AG10803 (cell line): Measurements from ENCODE around the gene MAP3K20.
"Not testable (repeated sequence)": the region's sequence is repeated elsewhere in the genome, so short reads cannot be mapped to it uniquely, and the experiment has no call there.

ENCODE experiments used
- DNase-seq: peaks from one replicate; pipeline ENCODE4 v3.0.0; 2010; ENCODE audit warnings: low read depth
- H3K4me3 ChIP-seq: 2 replicates; pipeline ENCODE4 v1.5.1; 2011; ENCODE audit warnings: mild to moderate bottlenecking, low read length, control low read depth
- TF ChIP-seq, protein P1 (sequence below): conservative IDR thresholded peaks from 2 replicates; pipeline ENCODE4 v1.5.1; 2011; ENCODE audit warnings: mild to moderate bottlenecking, low read length, control low read depth, inconsistent platforms

Gene MAP3K20

DNA sequence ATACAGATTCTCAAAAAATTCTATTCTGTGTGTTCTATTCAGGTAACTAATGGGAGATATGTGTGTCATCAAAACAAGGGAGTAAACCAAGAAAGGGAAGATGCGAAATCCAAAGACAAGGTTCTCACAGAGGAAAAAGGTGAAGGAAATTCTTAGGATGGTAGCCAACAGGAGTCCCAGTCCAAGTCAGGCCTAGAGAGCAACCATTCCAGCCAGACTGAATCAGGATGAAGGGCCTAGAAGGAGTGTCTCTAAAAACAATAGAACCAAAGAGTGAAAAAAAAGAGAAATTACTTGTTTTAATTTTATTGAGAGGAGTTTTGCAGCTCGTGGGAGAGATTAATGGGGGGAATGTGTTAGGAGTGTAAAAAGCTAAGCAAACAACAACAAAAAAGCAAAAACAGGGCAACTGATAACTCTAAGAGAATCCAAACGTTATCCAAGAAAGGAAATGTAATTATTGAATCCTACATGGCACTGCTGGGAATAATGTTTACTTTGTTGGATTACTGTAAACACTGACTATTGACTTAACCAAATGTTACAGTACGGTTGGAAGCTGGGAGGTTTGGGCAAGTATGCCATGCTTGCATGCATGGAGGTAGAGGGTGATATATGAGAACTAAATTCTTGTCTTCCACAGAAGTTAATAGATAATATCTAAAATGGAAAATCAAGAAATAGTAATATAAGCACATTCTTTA, 12.3 kb downstream of the MAP3K20 start:
- H3K4me3 ChIP-seq, result no peak overlapping the region
- DNase-seq, result no peak
- TF ChIP-seq, protein P1, sequence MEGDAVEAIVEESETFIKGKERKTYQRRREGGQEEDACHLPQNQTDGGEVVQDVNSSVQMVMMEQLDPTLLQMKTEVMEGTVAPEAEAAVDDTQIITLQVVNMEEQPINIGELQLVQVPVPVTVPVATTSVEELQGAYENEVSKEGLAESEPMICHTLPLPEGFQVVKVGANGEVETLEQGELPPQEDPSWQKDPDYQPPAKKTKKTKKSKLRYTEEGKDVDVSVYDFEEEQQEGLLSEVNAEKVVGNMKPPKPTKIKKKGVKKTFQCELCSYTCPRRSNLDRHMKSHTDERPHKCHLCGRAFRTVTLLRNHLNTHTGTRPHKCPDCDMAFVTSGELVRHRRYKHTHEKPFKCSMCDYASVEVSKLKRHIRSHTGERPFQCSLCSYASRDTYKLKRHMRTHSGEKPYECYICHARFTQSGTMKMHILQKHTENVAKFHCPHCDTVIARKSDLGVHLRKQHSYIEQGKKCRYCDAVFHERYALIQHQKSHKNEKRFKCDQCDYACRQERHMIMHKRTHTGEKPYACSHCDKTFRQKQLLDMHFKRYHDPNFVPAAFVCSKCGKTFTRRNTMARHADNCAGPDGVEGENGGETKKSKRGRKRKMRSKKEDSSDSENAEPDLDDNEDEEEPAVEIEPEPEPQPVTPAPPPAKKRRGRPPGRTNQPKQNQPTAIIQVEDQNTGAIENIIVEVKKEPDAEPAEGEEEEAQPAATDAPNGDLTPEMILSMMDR, result no peak

DNA sequence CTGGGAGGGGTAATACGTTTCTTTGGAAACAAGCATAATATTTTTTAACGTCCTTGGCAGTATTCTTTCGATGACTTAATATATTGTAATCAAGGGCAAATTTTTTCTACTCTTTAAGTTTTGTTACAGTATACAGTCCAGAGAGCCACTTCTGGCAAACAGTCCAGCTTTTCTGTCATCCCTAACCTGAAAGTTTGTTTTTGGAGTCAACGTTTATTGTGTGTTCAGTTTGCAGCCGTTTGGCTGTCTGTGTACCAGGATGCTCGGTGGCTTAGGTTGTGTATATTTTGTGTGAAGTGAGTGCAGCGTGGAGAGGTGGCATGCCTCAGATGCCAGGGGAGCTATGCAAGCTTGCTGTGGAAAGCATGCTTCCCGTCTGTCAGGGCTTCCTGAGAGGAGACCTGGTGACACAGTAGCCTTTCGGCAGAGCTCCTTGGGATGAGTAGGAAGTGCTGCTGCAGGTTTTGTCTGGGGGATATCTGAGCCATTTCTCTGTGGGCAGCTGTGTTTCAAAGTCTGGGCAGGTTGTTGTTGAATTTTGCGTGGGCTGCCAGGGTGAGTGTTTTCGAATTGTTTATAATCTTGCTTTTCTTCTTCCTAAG, 14.7 kb downstream of the MAP3K20 start:
- DNase-seq, result peak; percentile 74
- H3K4me3 ChIP-seq, result peak overlapping the region; percentile 7; the same call in 1 of the 2 replicates

DNA sequence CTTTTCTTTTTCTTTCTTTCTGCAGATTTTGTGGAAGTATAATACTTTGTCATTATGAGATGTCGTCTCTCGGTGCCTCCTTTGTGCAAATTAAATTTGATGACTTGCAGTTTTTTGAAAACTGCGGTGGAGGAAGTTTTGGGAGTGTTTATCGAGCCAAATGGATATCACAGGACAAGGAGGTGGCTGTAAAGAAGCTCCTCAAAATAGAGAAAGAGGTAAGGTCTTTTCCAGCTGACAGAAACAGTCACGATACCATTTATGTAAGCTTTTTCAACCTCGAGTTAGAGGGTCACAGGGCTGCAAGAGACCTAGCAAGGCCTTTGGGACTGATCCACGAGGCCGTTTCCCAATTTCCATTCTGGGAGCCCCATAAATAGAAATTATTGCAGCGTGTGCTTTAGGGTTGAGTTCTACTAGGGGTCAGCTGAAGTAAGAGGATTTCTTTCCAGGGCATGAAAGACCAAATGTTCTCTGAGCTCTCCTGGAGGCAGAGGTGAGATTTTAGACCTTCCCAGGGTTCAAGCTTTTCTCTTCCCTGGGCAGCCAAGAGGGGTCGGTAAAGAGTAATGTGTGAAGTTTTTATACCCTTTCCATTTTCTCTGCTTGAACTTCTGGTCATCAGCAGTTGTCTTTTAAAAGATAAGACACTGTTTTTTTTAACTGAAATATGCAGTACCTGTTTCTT, 15.5 kb downstream of the MAP3K20 start:
- no peak for DNase-seq
- TF ChIP-seq, protein P1, result peak; percentile 38
- H3K4me3 ChIP-seq, result peak overlapping the region; percentile 7; the same call in 1 of the 2 replicates

More for the DNA sequence above, 14.7 kb downstream of the MAP3K20 start:
- TF ChIP-seq, protein P1, result no peak

- no peak for DNase-seq
These were observed 16.3 kb downstream of the MAP3K20 start for GRCh38 chr2:173091910-173092309.

DNA sequence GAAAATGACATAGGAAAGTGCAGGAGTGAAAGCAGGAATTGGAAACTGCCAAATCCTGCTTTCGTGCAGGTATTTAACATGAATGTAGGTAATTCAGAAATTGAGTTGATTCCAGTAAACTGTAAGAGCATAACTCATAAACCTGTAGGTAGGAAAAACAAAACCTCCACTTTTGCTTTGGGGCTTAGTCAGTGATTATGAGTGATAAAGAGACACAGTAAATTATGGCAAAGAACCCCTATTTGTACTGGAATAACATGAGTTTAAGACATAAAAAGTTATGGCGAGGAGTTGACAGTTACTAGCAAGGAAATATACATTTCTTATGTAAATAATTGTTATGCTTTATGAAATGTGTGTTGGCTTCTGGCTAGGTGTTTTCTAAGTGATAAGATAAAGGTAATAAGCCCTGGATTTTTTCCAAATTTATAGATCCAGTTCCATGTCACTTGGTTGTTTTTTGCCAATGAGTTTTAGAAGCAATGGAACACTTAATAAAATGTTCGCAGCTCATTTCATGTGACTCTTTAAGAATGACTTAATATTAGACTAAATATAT, 17.3 kb downstream of the MAP3K20 start:
- TF ChIP-seq, protein P1, result no peak
- H3K4me3 ChIP-seq, result no peak overlapping the region
- no peak for DNase-seq

More at GRCh38 chr2:173091910-173092309, 16.3 kb downstream of the MAP3K20 start:
- TF ChIP-seq, protein P1, result no peak
- H3K4me3 ChIP-seq, result no peak overlapping the region

GRCh38 chr2:173093617-173094016, 18.0 kb downstream of the MAP3K20 start:
- not testable (repeated sequence) for H3K4me3 ChIP-seq, DNase-seq

- no peak overlapping the region for H3K4me3 ChIP-seq
- no peak for DNase-seq
- TF ChIP-seq, protein P1, result no peak
These were observed 19.1 kb downstream of the MAP3K20 start for GRCh38 chr2:173094731-173095130.
